Endometrium (tissue), 2 donors: Measurements from ENCODE around the gene RBP5.

Experiments
- FAIRE-seq: peaks from 2 replicates; lab custom pipeline; 2012; peaks lifted over from hg19 to GRCh38; lab: Jason Lieb, UNC
- donor health status: control.
- donor health status: control.

RBP5 gene

GRCh38 chr12:7101047-7101693 is 27.5 kb downstream of the RBP5 start:
- FAIRE-seq, result no peak

- FAIRE-seq, result no peak
Observed at GRCh38 chr12:7100239-7100638, 28.4 kb downstream of the RBP5 start.

GRCh38 chr12:7099290-7099996 is 29.2 kb downstream of the RBP5 start:
- no peak for FAIRE-seq

GRCh38 chr12:7096979-7097378 is 31.7 kb downstream of the RBP5 start:
- no peak for FAIRE-seq

- FAIRE-seq, result no peak
Observed at GRCh38 chr12:7096006-7096932, 32.4 kb downstream of the RBP5 start.

GRCh38 chr12:7093892-7094291 is 34.8 kb downstream of the RBP5 start:
- FAIRE-seq, result no peak

GRCh38 chr12:7093486-7093885 is 35.2 kb downstream of the RBP5 start:
- FAIRE-seq, result no peak

- no peak for FAIRE-seq
Observed at GRCh38 chr12:7092986-7093460, 35.7 kb downstream of the RBP5 start.

- FAIRE-seq, result peak; percentile 95
Observed at GRCh38 chr12:7092229-7092985, 36.3 kb downstream of the RBP5 start, which contains the start of gene C1R. C1R (minus strand) TSS chr12:7092445; CDS start chr12:7092388, 57 bp downstream.

- FAIRE-seq, result no peak
Observed at GRCh38 chr12:7091660-7092228, 36.9 kb downstream of the RBP5 start.

GRCh38 chr12:7091171-7091570 is 37.5 kb downstream of the RBP5 start:
- FAIRE-seq, result no peak

GRCh38 chr12:7090222-7090998 is 38.3 kb downstream of the RBP5 start:
- no peak for FAIRE-seq

GRCh38 chr12:7089196-7089871 is 39.4 kb downstream of the RBP5 start:
- no peak for FAIRE-seq

GRCh38 chr12:7083125-7083524 is 45.6 kb downstream of the RBP5 start:
- no peak for FAIRE-seq

GRCh38 chr12:7081037-7081436 is 47.7 kb downstream of the RBP5 start:
- FAIRE-seq, result no peak

- FAIRE-seq, result no peak
Observed at GRCh38 chr12:7079826-7080125, 48.9 kb downstream of the RBP5 start.

- no peak for FAIRE-seq
Observed at GRCh38 chr12:7078163-7078562, 50.5 kb downstream of the RBP5 start.

- no peak for FAIRE-seq
Observed at GRCh38 chr12:7076493-7076892, 52.2 kb downstream of the RBP5 start.

- no peak for FAIRE-seq
Observed at GRCh38 chr12:7075939-7076338, 52.8 kb downstream of the RBP5 start.

- FAIRE-seq, result no peak
Observed at GRCh38 chr12:7075518-7075917, 53.2 kb downstream of the RBP5 start.
